Measurements from ENCODE around the gene ATF3. TPM values are rescaled to one million over a fixed set of nuclear protein-coding genes. Genes with fewer than 3 reads are reported as not detected.

The ATF3 gene
- total and polyA plus RNA-seq, 2 of the 4 experiments (the other 2 are of a cell fraction), result 9.9 to 12.3 TPM

DNA sequence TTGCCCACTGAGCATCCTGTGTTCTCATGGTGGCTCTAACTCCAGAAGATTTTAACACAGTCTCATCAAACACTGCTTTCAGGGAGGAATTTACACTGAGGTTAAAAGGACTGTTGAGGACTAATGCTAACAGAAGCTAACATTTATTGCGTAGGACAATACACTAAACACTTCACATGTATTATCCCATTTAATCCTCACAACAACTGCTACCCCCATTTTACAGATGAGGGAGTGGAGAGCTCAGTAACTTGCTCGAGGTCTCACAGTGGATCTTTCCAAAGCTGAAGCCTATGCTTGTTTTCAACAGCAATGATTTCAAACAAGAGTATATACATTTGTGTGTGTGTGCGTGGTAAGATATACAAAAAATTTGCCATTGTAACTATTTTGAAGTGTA, 13.9 kb downstream of the ATF3 start:
- Histone ChIP-seq H2AFZ (replicated peaks; ENCODE audit: low read length, poor library complexity) (no peak overlapping the region), H4K91ac (ENCODE audit: insufficient read depth, low read depth, low read length) (no peak overlapping the region), H3K4me1 (ENCODE audit: control insufficient read depth, insufficient read depth, low read length) (no peaks in the 10 kb centered on the region; the same call in 1 of the 2 replicates), H3K23ac (ENCODE audit: low read depth, low read length) (no peak overlapping the region), H3K36me3 (ENCODE audit: control insufficient read depth, insufficient read depth, low read length) (peaks cover 27% of the 10 kb centered on the region), H3K9ac (ENCODE audit: low read depth, low read length) (no peak overlapping the region), H2AK5ac (ENCODE audit: low read depth, low read length) (no peak overlapping the region), H2BK20ac (ENCODE audit: low read depth, low read length) (no peak overlapping the region), H3K27me3 (ENCODE audit: control insufficient read depth, insufficient read depth, low read length) (peaks cover 12% of the 10 kb centered on the region), H3K9me3 (ENCODE audit: control insufficient read depth, insufficient read depth, low read length) (no peaks in the 10 kb centered on the region), H2BK5ac (ENCODE audit: low read depth, low read length, poor library complexity, severe bottlenecking) (no peak overlapping the region), H3K56ac (ENCODE audit: extremely low read depth, insufficient read depth, low read length) (no peak overlapping the region), H3K4me3 (ENCODE audit: insufficient read depth, low read depth, low read length) (no peak overlapping the region), H2BK120ac (ENCODE audit: low read depth, low read length) (no peak overlapping the region), H4K20me1 (ENCODE audit: insufficient read depth, low read length) (no peaks in the 10 kb centered on the region), H4K8ac (ENCODE audit: low read depth in 2 of 2, low read length in 2 of 2) (no peak overlapping the region), H3K79me1 (ENCODE audit: low read depth in 1 of 2, low read length in 2 of 2) (no peaks in the 10 kb centered on the region; a peak in 1 of 4 replicates), H3K4me2 (ENCODE audit: low read depth, low read length) (no peak overlapping the region), H3K14ac (replicated peaks; ENCODE audit: low read depth, low read length) (no peak overlapping the region), H3K4ac (ENCODE audit: low read depth, low read length) (no peak overlapping the region), H3K27ac (ENCODE audit: insufficient read depth, low read length) (no peak overlapping the region), H3K18ac (ENCODE audit: low read depth, low read length) (no peak overlapping the region), H3K9me1 (ENCODE audit: insufficient read depth, low read length) (peaks cover 9% of the 10 kb centered on the region; the same call in 1 of the 2 replicates), H4K5ac (ENCODE audit: low read depth, low read length) (no peak overlapping the region), H2BK15ac (ENCODE audit: low read depth, low read length) (no peak overlapping the region), H2AK9ac (replicated peaks; ENCODE audit: low read depth, low read length, poor library complexity) (no peak overlapping the region)
- dilution Hi-C loops (cut with HindIII; ENCODE audit: low sequenced_read_pairs, unreplicated experiment) (no loop called here), in situ Hi-C loops (cut with MboI; ENCODE audit: low sequenced_read_pairs) (no loop called here), intact Hi-C loops (cut with micrococcal nuclease) (no loop called here)
- DNase-seq (no peak), ATAC-seq (ENCODE audit: low read depth) (no peak)
- ChIA-PET CTCF (no interaction called here), POLR2A (ENCODE audit: unreplicated experiment) (no interaction called here)
- no CpG with 5 or more reads among the region's 3 CpGs for WGBS, 2 experiments (ENCODE audit: extremely low coverage in 2 of 2, insufficient read length in 1 of 2)
- TF ChIP-seq FOS (IDR thresholded peaks at IDR 0.05; ENCODE audit: low read depth, low read length), result no peak
- TF ChIP-seq RAD21 (IDR thresholded peaks at IDR 0.05; ENCODE audit: low read length), result no peak
- TF ChIP-seq RCOR1 (IDR thresholded peaks at IDR 0.05; ENCODE audit: insufficient replicate concordance, low read length), result no peak
- TF ChIP-seq ELK1 (IDR thresholded peaks at IDR 0.05; ENCODE audit: borderline replicate concordance, low read depth, low read length), result no peak
- TF ChIP-seq MXI1 (IDR thresholded peaks at IDR 0.05; ENCODE audit: borderline replicate concordance, low read depth, low read length), result no peak
- no peak for TF ChIP-seq CEBPB (IDR thresholded peaks at IDR 0.05; ENCODE audit: low read depth, low read length)
- 0 out of 2 replicates have a peak, but pooled peaks have one; percentile 64 for TF ChIP-seq CHD1 (IDR thresholded peaks at IDR 0.05; ENCODE audit: low read depth, low read length)
- TF ChIP-seq, protein P1, sequence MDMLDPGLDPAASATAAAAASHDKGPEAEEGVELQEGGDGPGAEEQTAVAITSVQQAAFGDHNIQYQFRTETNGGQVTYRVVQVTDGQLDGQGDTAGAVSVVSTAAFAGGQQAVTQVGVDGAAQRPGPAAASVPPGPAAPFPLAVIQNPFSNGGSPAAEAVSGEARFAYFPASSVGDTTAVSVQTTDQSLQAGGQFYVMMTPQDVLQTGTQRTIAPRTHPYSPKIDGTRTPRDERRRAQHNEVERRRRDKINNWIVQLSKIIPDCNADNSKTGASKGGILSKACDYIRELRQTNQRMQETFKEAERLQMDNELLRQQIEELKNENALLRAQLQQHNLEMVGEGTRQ (IDR thresholded peaks at IDR 0.05; ENCODE audit: low read depth, low read length), result no peak
- no peak for TF ChIP-seq NFE2L2 (IDR thresholded peaks at IDR 0.05; ENCODE audit: low read depth, low read length)
- TF ChIP-seq RFX5 (IDR thresholded peaks at IDR 0.05; ENCODE audit: low read depth, low read length), result no peak
- no peak for TF ChIP-seq BHLHE40 (IDR thresholded peaks at IDR 0.05; ENCODE audit: low read depth, low read length)
- peak; percentile 66; the same call in 1 of the 2 replicates for TF ChIP-seq POLR2A (IDR thresholded peaks at IDR 0.05; ENCODE audit: low read depth, low read length)
- no peak for TF ChIP-seq SMC3 (IDR thresholded peaks at IDR 0.05; ENCODE audit: low read depth, low read length)
- no TSS peak for BruUV-seq (replicated peaks)
